Gastrocnemius medialis (tissue), 4 donors: ENCODE measurements around the gene EGFL7. TPM values are rescaled to one million over a fixed set of nuclear protein-coding genes. Genes with fewer than 3 reads are reported as not detected.

Experiments used
- ATAC-seq, 2 donors: fragments of 150-250 bp; one replicate each; pipeline ENCODE4 v1.9.1; 2016
- DNase-seq, 2 donors: peaks; one replicate each; pipeline ENCODE4 v3.0.0-alpha.2; 2019
- H3K27ac ChIP-seq, 4 donors: fragments of 200-600 bp; sonication (generic); 1 replicate in 1 of 4; 2 replicates in 3 of 4; pipeline ENCODE4 v1.5.1; 2016 to 2018; ENCODE audit warnings: mild to moderate bottlenecking in 2 of 4, moderate library complexity in 1 of 4
- H3K27me3 ChIP-seq, 3 donors: fragments of 200-600 bp; sonication (generic) in 2 of 3; 1 replicate in 1 of 3; 2 replicates in 2 of 3; pipeline versions ENCODE4 v1.5.1 to v1.6.0; 2016 to 2019; ENCODE audit warnings: mild to moderate bottlenecking in 1 of 3, moderate library complexity in 1 of 3
- H3K36me3 ChIP-seq, 2 donors: fragments of 200-600 bp; sonication (generic) in 1 of 2; one replicate each; pipeline ENCODE4 v1.5.1; 2017 to 2018
- H3K4me1 ChIP-seq, 2 donors: fragments of 200-600 bp; sonication (generic) in 1 of 2; one replicate each; pipeline ENCODE4 v1.5.1; 2016 to 2017; ENCODE audit warnings: mild to moderate bottlenecking in 2 of 2
- H3K4me3 ChIP-seq, 4 donors: fragments of 200-600 bp; sonication (generic) in 3 of 4; 1 replicate in 1 of 4; 2 replicates in 3 of 4; pipeline ENCODE4 v1.5.1; 2016 to 2019; ENCODE audit warnings: mild to moderate bottlenecking in 2 of 4
- H3K9me3 ChIP-seq, 3 donors: fragments of 200-600 bp; sonication (generic) in 2 of 3; 1 replicate in 1 of 3; 2 replicates in 2 of 3; pipeline ENCODE4 v1.5.1; 2016 to 2019
- CTCF ChIP-seq, 5 experiments: fragments of 450-650 bp in 3 of 5; fragments of 200-600 bp in 2 of 5; sonication (generic) in 2 of 5; IDR thresholded peaks in 4 of 5; conservative IDR thresholded peaks in 1 of 5; 1 replicate in 4 of 5; 2 replicates in 1 of 5; pipeline ENCODE4 v1.5.1; 2016 to 2019; ENCODE audit warnings: antibody characterized with exemption in 5 of 5, mild to moderate bottlenecking in 3 of 5, moderate library complexity in 3 of 5
- POLR2A ChIP-seq, 2 donors: fragments of 450-650 bp; IDR thresholded peaks; one replicate each; pipeline ENCODE4 v1.6.1; 2017; ENCODE audit warnings: antibody characterized with exemption in 2 of 2, mild to moderate bottlenecking in 2 of 2, moderate library complexity in 2 of 2
- in situ Hi-C, 4 donors: fragments of 200-750 bp; cut with MboI; loops; one replicate each; pipeline versions ENCODE4 v1.15.0 to v1.8.0; 2017; ENCODE audit warnings: low sequenced_read_pairs in 4 of 4
- intact Hi-C: fragments of 100-400 bp; cut with DNase I; formaldehyde crosslinking; loops from one replicate; pipeline ENCODE4 v1.15.1; 2023; ENCODE audit warnings: low total_unique reads
- total RNA-seq, 4 donors: library from RNA; depleted of rRNA; stranded (reverse); fragments of >200 nt; gene quantifications; one replicate each; pipeline versions ENCODE4 v1.1.0 to v1.2.3, GENCODE V29; 2016

The EGFL7 gene
- total RNA-seq, 4 donors from 2014 or later = 37.4 to 74.7 (median 49.0) TPM

GRCh38 chr9:136692185-136693134 lies 29.7 kb downstream of the EGFL7 start:
- no peaks in the 10 kb centered on the region for H3K9me3 ChIP-seq
- intact Hi-C loops = loop anchor here (1.0 to 5.0 kb wide), 3 partner anchors 50 to 208 kb away; no protein-coding TSS in a partner anchor
- no peak overlapping the region for H3K4me3 ChIP-seq
- H3K27me3 ChIP-seq = peaks cover 0 to 12% (median 2%) of the 10 kb centered on the region in 3 donors
- ATAC-seq (no peak), DNase-seq (no peak)
- peak overlapping the region in 2 of 4 donors; percentile 88 to 95 for H3K27ac ChIP-seq
- peaks cover 28 to 35% of the 10 kb centered on the region in 2 donors for H3K4me1 ChIP-seq
- in situ Hi-C loops = no loop called here
- TF ChIP-seq POLR2A (IDR thresholded peaks at IDR 0.05) = no peak
- TF ChIP-seq CTCF (IDR thresholded peaks at IDR 0.05 in 4 of 5, conservative IDR thresholded peaks at IDR 0.05 in 1 of 5) = no peak
- H3K36me3 ChIP-seq = no peaks in the 10 kb centered on the region

DNA sequence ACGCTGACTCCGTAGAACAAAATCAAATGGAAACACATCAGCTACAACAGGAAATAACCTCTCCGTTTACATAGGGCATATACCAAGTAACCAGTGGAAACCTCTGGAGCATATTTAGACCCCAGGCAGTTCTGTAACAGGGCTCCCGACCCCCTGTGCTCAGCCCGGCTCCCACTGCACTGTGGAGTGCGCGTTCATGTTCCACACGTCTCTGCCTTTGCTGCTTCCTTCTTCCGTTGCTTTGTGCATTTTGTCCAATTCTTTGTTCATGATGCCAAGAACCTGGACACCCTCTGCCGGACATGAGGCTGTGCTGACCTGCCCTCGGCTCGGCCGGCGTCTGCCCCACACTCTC lies 30.4 kb downstream of the EGFL7 start:
- Histone ChIP-seq H3K27ac (peak overlapping the region in 3 of 4 donors; percentile 20 to 43 (median 37)), H3K9me3 (no peaks in the 10 kb centered on the region), H3K4me3 (no peak overlapping the region), H3K27me3 (peaks cover 0 to 12% (median 2%) of the 10 kb centered on the region in 3 donors), H3K36me3 (no peaks in the 10 kb centered on the region), H3K4me1 (peaks cover 28 to 29% of the 10 kb centered on the region in 2 donors)
- in situ Hi-C loops (no loop called here), intact Hi-C loops (loop anchor here (1.0 to 5.0 kb wide), 3 partner anchors 51 to 208 kb away; no protein-coding TSS in a partner anchor)
- TF ChIP-seq CTCF (IDR thresholded peaks at IDR 0.05 in 4 of 5, conservative IDR thresholded peaks at IDR 0.05 in 1 of 5) (no peak), POLR2A (IDR thresholded peaks at IDR 0.05) (no peak)
- ATAC-seq = no peak
- DNase-seq = no peak

DNA sequence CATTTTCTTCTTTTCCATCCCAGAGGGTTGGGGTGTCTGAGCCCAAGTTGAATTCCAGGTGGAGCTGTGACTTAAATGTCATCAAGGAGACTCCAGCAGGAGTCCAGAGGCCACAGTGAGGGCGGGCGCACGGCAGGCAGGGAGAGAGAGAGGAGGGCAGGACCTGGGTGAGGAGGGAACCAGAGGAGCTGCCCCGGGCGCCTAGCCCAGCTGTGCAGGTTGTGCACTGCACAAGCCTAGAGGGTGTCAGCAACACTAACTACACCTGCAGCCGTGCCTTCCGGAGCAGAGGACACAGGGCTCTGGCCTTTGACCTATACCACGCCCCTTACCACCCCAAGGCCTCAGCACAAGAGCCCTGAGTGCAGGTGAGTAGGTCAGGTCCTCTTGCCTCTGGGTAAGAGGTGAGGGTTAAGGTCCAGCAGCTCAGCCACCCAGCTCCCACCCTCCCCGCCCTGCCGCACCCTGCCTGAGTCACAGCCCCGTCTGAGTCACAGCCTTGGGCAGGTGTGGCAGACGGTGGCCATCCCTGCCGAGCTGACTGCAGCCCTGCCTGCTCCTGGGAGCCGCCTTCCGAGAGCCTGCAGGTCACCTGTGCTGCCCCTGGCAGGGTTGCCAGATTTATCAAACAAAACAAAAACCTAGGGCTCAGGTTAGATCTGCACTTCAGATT lies 30.9 kb downstream of the EGFL7 start:
- DNase-seq (peak; percentile 49 to 74), ATAC-seq (peak; percentile 34 to 46)
- intact Hi-C loops = loop anchor here (1.0 to 5.0 kb wide), 3 partner anchors 51 to 209 kb away; no protein-coding TSS in a partner anchor
- peaks cover 24% of the 10 kb centered on the region in 2 donors for H3K4me1 ChIP-seq
- H3K27ac ChIP-seq = peak overlapping the region in 3 of 4 donors; percentile 20 to 43 (median 37)
- peaks cover 0 to 12% (median 2%) of the 10 kb centered on the region in 3 donors for H3K27me3 ChIP-seq
- H3K4me3 ChIP-seq = no peak overlapping the region
- TF ChIP-seq CTCF (IDR thresholded peaks at IDR 0.05 in 4 of 5, conservative IDR thresholded peaks at IDR 0.05 in 1 of 5) = no peak
- no peak for TF ChIP-seq POLR2A (IDR thresholded peaks at IDR 0.05)
- in situ Hi-C loops = no loop called here
- no peaks in the 10 kb centered on the region for H3K9me3 ChIP-seq
- H3K36me3 ChIP-seq = no peaks in the 10 kb centered on the region

DNA sequence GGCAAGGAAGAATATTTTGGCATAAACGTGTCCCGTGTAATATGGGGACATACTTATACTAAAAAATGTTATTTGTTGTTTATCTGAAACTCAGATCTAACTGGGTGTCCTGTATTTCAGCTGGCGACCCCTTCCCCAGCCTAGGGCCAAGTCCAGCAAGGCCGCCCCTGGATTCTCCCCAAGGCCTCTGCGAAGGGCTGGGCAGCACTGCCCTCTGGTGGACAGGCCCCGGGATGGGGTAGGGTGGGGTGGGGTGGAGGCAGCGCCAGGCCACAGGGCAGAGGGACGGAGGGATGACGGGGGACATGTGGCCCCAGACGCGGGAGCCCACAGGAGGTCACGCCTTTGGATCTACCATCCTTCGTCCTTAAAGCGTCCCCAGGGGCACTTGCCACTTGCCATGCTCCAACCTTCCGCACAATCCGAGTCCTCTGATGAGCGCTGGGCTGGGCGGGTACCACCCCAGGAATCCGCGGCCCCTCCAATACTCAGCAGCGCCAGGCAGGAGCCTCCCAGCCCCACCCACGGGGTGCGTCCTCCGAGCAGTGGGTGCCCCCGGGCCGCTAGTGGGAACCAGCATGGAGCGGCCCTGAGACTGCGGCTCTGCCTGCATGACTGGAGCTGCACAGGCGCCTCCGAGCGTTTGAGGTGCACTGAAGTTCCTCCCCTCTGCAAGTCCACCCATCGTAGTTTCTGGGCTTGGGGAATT lies 31.6 kb downstream of the EGFL7 start:
- intact Hi-C loops = loop anchor here (5.0 kb wide), 1 partner anchor 52 kb away; no protein-coding TSS in a partner anchor

More for the DNA sequence above, 31.6 kb downstream of the EGFL7 start:
- peak overlapping the region in 3 of 4 donors; percentile 20 to 42 (median 37) for H3K27ac ChIP-seq
- TF ChIP-seq CTCF (IDR thresholded peaks at IDR 0.05 in 4 of 5, conservative IDR thresholded peaks at IDR 0.05 in 1 of 5) (peak; percentile 78 to 93 (median 89)), POLR2A (IDR thresholded peaks at IDR 0.05) (no peak)
- H3K9me3 ChIP-seq = no peaks in the 10 kb centered on the region
- in situ Hi-C loops = no loop called here
- ATAC-seq (peak; percentile 45 to 51), DNase-seq (peak; percentile 46 to 66)
- H3K27me3 ChIP-seq = peaks cover 0 to 12% (median 5%) of the 10 kb centered on the region in 3 donors
- H3K4me3 ChIP-seq = no peak overlapping the region
- H3K4me1 ChIP-seq = peaks cover 21 to 22% of the 10 kb centered on the region in 2 donors
- no peaks in the 10 kb centered on the region for H3K36me3 ChIP-seq
